ENCODE results near the gene TESPA1. TPM values are rescaled to one million over a fixed set of nuclear protein-coding genes. Genes with fewer than 3 reads are reported as not detected.

TESPA1 gene
- total and polyA plus RNA-seq, 4 experiments from 2014 or later: 105 to 287 (median 243) TPM

DNA sequence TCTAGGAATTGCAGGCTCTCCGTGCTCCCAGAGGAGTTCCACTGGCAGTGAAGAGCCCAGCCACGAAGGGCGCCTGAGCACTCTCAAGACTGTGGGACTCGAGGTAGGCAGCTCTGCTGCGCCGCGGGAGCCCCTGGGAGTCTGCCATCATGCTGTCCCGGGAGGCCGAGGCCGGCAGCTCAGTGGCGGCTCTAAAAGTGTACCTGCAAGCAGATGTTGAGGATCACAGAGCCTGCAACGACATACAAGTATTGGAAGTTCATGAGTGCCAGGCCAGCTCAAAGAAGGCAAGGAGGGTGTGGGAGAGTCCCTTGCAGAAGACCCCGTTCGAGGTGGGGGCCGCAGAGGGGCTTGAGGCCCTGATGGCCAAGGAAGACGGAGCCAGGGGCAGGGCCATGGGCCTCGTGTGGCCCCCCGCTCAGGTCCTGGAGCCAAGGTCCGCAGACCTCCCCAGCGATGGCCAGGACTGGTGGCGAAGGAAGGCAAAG is 67.5 kb downstream of the TESPA1 start:
- H3K36me3 Mint-ChIP-seq: no peaks in the 10 kb centered on the region
- intact Hi-C loops (cut with micrococcal nuclease): no loop called here
- H3K4me1 Mint-ChIP-seq: no peaks in the 10 kb centered on the region
- H3K4me1 ChIP-seq (ENCODE audit: insufficient read depth, low read length): no peaks in the 10 kb centered on the region
- peak overlapping the region in 1 of 7 donors; percentile 17 for H3K27ac Mint-ChIP-seq
- CTCF ChIA-PET (ENCODE audit: partially characterized antibody): interaction anchor here (0.7 kb wide), 1 partner anchor 155 kb away, joined by 3 read pairs; no protein-coding TSS in a partner anchor
- H3K4me3 Mint-ChIP-seq: no peak overlapping the region
- POLR2A ChIA-PET (ENCODE audit: partially characterized antibody): no interaction called here
- no peak for DNase-seq
- H3K36me3 ChIP-seq (ENCODE audit: insufficient read depth, low read length): no peaks in the 10 kb centered on the region
- no peak overlapping the region for H3K4me3 ChIP-seq (ENCODE audit: low read length in 2 of 2)
- peaks cover 0 to 9% (median 0%) of the 10 kb centered on the region in 8 donors for H3K9me3 Mint-ChIP-seq
- no peaks in the 10 kb centered on the region for H3K9me3 ChIP-seq (ENCODE audit: control insufficient read depth in 1 of 2, low read length in 2 of 2)
- H3K27me3 Mint-ChIP-seq: no peaks in the 10 kb centered on the region
- H3K27me3 ChIP-seq (ENCODE audit: insufficient read depth, low read length): no peaks in the 10 kb centered on the region
- no peak overlapping the region for H3K27ac ChIP-seq (ENCODE audit: low read depth, low read length)

Other genes with a start within 250 kb of the TESPA1 start
- not detected for gene MUCL1, start 130.2 kb downstream of the TESPA1 start, total RNA-seq
- not detected for gene MUCL1, start 130.2 kb downstream of the TESPA1 start, polyA plus RNA-seq
- gene NEUROD4, start 35.2 kb upstream of the TESPA1 start, total RNA-seq: under 1 TPM in 1 of 2 experiments, not detected in 1; 0.09 TPM
- gene NEUROD4, start 35.2 kb upstream of the TESPA1 start, polyA plus RNA-seq: not detected
- gene OR9K2, start 141.6 kb upstream of the TESPA1 start, total RNA-seq: not detected
- not detected for gene OR9K2, start 141.6 kb upstream of the TESPA1 start, polyA plus RNA-seq
- not detected for gene OR10A7, start 236.3 kb upstream of the TESPA1 start, total RNA-seq
- gene OR10A7, start 236.3 kb upstream of the TESPA1 start, polyA plus RNA-seq: not detected